GM19468 (cell line): ENCODE data around the gene FAIM2.

ENCODE experiments used
- ATAC-seq: cut with Tn5 transposase; IDR thresholded peaks from one replicate; pipeline ENCODE4 v1.9.1; 2021; ENCODE audit warnings: mild to moderate bottlenecking, moderate library complexity, moderate number of reproducible peaks; ENCODE audit not compliant: unreplicated experiment; ENCODE audit errors: extremely low read depth

Gene FAIM2

DNA sequence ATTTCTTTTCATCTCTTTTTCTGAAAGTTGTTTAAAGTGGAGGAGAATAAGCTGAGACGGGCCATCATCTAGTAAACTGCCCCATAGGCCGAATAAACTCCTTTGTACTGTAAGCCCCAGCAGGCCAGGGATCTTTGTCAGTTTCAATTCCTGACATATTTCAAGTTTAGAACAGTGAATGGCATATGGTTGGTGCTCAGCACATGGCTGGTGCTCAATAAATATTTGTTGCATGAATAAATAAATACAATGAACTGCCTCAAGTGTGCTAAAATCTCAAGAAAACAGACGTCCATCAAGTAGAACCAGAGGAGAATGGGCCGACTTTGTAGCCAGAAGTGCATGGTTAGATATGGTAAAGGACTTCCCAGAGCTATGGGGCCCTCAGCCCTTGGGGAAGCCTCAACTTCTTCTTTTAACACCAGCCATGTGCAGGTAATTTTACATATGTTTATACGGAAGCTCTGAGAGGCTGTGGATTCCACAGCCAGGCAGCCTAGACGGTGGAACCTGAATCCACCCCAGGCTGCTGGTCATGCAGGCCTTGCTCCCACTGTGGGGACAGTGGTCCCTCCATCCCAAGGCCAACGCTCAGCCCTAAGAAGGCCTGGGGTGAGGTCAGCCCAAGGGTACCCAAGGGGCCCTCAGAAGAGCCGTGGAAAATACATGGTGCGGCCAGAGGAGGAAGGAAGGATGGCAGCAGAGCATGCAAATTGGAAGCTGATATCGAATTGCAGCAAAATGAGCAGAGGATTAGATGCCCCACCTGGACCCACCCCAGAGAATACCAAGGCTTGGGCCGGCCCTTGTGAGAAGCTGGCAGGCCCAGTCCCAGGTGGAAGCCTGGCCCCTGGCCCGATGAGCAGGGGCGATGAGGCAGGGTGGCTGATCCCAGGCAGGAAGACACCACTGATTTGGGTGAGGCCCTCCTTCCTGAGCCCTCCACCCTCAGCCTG, 38.1 kb upstream of the FAIM2 start:
- ATAC-seq = no peak

DNA sequence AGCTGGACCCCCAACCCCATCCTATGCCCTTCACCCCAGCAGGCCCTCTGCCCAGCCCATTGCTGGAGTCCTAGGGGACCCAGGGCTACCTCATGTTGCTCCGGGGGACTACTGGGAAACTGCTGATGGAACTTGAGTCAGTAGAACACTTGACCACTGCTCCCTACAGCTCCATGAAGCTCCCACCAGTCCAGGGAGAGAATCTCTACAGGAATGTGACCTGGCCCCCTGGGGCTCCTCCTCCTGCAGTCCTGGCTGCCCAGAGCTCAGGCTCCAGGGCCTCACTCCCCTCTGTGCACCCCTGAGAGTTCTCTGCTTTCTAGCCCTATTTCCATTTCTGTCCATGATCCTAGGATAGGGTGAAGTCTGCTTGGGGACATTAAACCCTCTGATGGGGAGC, 36.0 kb upstream of the FAIM2 start:
- ATAC-seq = no peak

DNA sequence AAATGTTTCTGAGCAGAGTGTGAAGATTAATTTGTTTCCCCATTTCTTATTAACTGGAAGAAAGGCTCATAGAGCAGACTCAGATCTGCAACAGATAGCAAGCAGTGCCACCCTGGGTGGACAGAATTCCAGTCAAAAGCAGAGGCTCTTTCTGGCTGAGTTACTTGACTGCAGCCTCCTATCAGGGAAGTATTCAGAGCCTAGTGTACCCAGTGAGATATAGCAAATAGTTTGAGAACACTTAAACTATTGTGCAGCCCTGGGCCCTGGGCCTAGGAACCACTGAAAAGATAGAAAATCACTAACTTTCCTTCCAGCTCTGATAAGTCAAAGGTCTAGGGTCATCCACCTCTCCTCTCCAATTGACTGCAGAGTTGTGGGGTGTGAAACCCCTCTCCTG, 35.6 kb upstream of the FAIM2 start:
- no peak for ATAC-seq

DNA sequence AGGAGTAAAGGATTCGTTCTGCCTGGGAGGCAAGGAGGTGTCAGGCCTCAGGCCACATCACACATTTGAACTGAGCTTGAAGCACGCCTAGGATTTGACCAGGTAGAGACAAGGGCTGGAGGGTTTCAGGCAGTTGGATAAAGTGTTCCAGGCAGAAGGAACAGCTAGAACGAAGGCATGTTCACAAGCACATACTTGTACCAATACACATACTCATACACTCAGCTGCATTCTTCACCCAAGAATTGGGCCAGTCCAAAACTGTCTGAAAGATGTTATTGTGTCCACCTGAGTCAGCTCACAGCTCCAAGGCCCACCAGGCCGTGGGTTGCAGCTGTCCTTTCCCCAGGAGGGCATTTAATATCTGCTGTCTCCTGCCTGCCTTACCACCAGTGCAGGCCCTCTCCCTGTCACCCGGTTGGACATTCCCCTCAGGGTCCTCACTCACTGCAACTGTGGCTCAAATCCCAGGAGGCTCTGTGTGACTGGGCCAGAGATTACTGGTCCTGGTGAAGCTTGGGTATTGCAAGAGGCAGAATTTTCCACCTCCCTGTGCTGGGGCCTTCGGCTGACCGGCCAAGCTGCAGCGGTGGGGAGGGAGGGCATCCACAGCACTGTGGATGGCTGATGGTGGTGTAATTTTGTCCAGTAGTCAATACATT, 34.1 kb upstream of the FAIM2 start:
- no peak for ATAC-seq

DNA sequence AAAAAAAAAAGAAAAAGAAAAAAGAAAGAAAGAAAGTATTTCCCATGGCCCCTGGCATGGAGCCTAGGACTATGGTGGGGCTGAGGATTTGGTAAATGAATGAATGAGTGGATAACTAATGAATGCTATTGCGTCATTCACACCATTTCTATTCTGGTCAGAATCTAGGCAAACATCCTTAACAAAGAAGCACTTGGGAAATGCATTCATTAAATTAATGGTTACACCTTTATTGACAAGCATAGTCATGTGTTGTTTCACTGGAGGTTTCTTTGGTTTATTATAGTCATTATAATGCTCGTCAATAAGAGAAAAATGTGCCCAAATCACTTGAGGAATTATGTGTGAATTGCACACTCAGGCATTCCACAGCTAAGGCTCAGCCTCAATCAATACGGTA, 33.2 kb upstream of the FAIM2 start:
- ATAC-seq = no peak

DNA sequence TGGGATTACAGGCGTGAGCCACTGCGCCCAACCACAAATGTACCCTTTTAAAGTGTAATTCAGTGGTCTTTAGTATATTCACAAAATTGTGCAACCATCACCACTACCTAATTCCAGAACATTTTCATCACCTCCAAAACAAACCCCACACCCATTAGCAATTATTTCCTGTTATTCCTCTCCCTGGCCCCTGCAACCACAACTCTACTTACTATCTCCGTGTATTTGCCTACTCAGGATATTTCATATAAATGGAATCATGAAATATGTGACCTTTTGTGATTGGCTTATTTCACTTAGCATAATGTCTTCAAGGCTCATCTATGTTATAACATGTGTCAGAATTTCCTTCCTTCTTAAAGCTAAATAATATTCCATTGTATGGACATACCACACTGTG, 30.8 kb upstream of the FAIM2 start:
- ATAC-seq = no peak

DNA sequence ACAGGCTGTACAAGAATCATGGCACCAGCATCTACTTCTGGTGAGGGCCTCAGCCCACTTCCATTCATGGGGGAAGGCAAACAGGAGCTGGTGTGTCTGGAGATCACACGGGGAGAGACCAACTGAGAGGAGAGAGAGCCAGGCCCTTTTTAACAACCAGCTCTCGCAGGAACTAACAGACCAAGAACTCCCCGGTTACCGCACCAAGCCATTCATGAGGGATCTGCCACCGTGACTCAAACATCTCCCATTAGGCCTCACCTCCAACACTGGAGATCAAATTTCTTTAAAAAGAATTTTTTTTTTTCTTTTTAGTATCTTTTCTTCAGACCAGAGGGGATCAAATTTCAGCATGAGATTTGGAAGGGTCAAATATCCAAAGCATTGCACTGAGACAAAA, 30.1 kb upstream of the FAIM2 start:
- no peak for ATAC-seq

DNA sequence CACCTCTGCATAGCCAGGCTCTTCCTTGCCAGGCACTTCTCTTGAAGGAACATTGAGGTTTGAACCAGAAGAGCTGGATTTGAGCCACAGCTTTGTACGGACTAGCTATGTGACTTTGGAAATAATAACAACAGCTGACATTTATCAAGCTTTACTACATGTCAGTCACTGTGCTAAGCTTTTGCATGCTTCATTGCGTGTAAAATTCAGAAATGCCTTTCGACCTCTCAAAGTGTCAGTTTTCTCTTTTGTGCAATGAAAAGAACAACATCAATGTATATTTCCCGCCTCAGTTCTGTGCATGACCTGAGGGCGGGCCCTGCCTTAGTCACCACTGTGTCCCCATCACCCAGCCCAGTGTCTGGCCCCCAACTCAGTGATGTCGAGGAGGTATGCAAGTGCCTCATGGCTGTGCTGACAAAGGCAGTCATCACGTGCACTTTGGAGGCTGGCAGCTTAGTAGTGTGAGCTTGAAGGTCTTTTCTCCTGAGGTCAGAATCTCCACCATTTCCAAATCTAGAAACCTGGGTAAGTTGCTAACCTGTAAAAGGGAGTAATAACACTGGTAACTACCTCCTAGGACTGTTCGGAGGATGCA, 28.9 kb upstream of the FAIM2 start:
- no peak for ATAC-seq

DNA sequence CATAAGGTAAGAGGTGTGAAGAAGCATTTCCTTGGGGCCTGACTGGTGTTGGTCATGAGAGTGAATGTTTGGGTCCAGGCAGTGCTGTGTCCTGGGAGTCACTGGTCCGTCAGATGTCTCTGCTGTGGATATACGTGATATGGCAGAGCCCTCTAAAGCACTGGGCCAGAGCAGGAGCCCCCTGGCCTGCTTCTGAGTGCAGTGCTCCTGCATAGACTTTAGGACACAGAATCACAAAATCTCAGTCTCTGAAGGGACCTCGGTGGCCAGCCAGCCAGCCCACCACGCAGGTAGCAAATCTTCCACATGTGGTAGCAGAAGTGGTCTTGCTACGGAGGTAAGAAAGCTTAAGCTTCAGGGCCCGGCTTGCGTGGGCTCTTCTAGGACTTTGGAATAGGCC, 28.3 kb upstream of the FAIM2 start:
- ATAC-seq = no peak

DNA sequence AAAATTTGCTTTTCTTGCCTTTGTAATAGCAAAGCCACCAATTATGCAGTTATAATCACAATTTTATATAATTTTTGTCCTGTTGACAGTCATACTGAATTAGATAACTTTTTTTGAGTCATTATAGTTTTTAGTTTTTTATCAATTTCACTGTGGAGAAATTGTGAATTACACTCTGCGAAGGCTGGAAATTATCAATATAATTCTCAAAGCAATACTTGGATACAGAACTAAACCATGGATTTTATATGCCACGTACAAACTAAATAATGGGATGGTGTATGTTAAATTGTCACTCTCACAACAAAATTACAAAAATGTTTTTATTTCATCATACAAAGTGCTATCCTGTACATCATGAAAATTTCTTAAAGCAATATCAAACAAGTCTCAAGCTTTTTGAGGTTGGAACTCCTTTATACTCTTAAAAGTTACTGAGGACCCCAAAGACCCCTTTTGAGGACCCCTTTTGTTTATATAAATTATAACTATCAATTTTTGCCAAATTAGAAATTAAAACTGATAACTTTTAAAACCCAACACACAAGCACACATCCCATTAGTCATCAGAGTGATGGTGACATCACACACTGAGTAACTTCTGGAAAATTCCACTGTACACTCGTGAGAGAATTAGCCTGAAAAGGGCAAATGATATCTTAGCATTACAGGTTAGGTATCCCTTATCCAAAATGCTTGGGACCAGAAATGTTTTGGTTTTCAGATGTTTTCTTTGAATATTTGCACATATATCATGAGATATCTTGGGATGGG, 27.0 kb upstream of the FAIM2 start:
- no peak for ATAC-seq

DNA sequence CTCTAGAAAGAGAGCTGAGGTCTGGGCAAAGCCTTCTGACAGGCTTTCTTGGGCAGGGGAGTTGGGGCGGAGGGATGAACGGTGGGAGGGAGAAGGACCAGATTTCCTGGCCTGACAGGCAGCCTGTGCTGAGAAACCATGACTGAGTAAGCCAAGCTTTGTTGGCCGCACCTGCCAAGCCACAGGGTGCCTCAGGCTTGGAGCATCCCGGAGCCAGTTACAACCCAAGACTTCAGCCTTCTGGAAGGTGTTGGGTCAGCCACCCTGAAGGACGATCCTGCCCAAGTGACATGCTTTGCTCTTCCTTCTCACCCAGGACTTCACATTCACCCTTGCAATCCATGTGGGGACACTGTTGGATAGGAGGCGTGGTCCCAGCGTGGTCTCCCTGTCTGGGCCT, 25.9 kb upstream of the FAIM2 start:
- no peak for ATAC-seq

DNA sequence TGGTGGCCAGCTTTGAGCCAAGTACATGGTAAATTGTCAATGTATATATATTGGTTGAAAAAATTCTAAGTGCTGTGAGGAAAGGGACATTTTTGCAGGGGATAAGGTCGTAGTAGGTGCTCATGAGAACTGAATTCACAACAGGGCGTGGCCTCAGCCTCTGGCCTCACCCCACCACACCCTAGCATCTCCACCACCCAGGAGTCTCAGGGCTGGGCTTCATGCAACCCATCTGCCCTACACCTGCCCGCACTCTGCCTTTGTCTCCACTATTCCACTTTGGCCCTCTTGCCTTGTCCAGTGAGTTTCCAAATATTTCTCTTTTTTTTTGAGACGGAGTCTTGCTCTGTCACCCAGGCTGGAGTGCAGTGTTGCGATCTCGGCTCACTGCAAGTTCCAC, 24.8 kb upstream of the FAIM2 start:
- ATAC-seq = no peak

DNA sequence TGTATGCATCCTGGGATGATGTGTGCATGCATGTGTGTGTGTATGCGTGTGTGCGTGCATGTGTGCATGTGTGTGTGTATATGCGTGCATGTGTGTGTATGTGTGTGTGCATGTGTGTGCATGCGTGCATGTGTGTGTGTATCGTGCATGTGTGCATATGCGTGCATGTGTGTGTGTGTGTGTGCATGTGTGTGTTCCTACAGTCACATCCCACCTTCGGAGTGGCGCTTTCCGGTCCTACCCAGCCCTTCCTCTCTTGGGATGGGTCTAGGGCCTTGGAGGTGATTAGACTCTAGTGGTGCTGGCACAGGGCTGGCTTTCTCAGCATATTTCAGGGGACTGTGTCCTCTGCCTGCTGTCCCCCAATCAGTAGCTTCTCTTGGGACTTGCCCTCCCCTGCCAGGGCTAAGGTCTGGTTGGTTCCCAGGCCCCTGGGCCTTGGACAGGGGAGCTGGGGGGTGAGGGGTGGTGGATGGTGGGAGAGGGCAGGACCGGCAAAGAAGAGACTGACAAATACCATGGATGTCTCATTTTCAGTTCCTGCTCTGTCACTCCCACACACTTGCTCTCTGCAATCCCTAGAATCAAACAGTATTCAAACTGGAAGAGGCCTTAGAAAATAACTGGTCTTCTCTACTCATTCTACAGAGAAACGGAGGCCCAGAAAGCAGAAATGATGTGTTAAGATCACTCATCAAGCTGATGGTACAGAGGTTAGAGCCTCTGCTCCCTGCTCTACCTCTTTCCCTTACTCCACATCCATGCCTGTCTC, 21.9 kb upstream of the FAIM2 start:
- no peak for ATAC-seq

DNA sequence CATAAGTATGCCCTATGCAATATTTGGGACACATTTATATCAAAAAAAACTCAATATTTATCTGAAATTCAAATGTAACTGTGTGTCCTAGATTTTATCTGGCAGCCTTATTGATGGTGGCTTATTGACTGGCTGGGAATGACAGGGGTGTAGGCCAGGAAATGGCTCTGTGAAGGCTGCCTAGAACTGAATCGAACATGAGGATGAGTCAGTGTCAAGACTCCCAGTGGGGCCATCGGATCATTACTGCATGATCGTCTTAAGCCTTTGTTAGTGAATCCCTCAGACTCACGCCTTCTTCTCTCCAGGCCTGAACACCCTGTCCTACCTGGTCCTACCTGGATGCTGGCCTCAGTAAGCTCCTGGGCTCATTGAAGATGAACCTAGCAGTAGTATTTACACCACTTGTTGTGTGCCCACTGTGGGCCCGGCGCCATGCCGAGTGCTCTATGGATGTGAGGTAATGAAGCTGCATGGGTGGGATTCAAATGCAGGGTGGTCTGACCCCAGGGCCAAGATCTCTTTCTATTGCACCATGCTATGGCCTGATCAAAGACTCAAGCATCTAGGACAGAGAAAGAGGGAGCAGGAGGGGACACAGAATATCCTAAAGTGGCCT, 21.0 kb upstream of the FAIM2 start:
- no peak for ATAC-seq

DNA sequence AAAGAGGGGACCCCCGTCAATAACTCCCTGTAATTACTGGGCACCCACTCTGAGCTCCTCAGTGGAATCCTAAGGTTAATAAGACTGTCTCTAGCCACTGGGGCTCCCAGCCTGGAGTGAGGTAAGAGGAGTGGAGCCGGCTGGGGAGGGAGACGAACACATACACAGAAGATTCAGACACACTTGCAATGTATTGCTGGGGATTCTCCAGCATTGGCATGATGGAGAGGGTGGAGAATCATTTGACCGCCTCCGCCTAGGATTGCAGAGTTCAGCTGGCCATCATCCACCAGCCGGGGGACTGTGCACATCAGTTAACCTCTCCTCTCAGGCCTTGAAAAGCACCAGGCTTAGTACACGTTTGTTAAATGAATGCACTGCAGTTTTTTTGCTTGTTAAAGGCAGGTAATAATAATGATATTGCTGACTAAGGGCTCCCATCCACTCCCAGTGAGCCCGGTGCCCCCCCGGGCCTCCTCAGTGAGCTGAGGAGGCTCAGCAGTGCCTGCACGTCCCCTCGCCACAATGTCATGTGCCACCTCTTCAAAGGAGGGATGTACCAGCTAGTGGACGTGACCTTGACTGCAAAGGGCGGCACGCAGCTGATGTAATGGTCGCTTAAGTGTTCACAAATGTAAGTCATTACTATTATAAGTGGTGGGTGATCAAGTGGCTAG, 20.3 kb upstream of the FAIM2 start:
- no peak for ATAC-seq

DNA sequence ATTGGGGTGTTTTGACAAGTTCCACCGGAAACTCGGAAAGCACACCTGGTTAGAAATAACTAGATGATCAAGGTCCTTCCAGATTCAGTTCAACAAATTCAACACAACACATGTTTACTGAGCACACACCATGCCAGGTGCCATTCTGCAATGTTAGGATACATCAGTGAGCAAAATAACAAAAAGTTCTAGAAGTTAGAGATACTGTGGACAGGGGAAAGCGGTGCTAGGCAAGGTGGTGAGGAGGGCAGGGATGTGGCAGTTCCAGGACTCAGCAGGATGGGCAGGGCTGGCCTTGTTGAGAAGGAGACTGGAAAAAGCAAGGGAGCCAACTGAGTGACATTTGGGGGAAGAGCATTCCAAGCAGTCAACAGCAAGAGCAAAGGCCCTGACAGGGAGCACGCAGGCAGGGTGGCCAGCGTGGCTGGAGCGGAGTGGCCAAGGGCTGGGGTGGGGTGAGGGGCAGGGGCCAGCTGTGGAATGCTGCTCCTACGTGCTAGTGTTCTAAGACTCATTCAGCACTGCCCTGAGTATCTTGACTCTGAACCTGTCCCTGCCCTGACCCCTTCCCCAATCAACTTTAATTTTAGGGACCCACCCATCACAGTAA, 19.4 kb upstream of the FAIM2 start:
- no peak for ATAC-seq

DNA sequence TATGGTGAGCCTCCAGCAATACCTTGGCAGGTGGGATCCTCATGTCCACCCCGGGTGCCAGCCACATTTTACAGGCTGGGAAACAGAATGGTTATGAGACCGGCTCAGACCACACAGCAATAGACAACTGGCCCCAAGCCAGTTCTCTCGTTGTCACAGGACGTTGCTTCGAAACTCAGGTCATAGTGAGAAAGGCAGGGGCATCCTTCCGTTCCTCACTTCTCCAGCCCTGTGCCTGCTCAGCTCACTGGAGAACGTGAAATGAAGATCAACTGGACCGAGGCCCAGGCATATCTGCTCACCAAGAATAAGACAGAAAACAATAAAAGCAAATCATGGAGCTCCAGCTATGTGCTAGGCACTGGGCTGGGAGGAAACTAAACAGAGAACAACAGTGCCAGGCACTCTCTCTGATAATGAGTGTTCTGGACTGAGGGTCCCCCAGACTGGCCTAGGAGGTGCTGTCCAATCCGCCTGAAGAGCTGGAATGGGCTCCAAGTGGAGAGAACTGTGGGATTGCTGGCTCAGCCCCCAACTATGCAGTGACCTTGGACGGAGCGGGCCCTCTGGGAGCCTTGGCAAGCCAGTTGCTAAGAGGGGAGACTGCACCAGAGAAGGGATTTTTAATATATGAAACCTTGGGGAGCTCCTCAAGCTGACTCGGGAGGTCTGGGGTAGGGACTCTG, 18.8 kb upstream of the FAIM2 start:
- ATAC-seq = no peak

DNA sequence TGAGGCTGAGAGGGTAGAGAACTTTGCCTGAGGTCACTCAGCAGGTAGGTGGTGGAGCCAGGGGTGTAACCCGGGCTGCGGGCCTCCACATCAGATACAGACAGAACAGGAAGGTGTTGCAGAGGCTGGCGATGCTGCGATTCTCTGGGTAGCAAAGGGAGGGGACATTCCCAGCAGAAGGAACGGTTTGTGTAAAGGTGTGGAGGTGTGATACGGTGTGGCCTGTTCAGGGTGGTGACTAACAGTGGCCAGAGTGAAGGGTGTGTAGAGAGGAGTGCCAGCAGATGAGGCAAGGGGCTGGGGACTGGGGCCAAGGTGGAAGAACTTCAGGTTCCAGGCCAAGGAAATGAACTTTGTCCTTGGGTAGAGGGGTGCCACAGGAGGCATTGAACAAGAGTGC, 18.2 kb upstream of the FAIM2 start:
- ATAC-seq = no peak
